HG02571 (cell line): Measurements from ENCODE around the gene CFAP99.
A peak's percentile ranks its signal among the peaks of the same experiment; 100 is the strongest.
"Not testable (repeated sequence)": the region's sequence is repeated elsewhere in the genome, so short reads cannot be mapped to it uniquely, and the experiment has no call there.

ENCODE experiments used
- ATAC-seq: cut with Tn5 transposase; IDR thresholded peaks from one replicate; pipeline ENCODE4 v1.9.1; 2021; ENCODE audit warnings: mild to moderate bottlenecking, moderate library complexity; ENCODE audit not compliant: unreplicated experiment

CFAP99 gene

DNA sequence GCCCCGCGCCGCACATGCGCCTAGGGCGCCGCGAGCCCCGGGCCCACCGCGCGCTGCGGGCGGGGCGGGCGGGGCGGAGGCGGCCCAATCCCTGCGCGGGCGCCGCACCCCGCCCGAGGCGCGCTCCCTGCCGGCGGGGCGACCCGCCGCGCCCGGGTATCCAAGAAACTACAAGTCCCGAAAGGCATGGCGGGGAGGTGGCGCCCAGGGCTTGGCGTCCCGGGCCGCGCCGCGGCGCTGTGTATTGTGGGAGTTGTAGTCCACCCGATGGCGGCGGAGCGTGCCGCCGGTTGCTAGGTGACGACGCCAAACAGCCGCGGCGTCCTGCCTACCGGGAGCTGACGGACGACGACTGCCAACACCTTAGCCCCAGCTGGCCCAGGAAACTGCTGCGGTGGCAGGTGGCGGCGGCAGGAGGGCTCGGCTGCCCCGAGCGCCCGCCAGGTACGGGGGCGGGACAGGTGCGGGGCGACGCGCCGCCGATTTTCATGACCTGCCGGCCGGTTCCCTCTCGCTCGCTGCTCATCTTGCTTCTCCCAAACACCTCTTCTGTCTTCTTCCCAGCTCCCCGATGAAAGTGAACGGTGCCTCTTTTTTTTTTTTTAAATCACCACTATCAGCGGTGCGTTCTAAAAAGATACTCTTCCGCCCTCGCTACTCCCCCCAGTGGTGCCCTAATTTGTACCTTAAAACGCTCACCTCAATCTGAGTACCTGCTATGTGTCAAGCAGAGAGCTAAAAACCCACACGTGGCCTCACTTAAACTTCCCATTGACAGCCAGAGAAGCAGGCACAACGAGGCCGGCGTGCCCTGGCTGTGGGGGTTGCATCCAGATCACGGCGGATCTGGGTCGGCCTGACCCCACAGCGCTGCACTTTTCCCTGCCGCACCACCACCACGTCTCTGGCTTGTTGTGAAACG lies at the start of gene CFAP99:
Gene CFAP99 (plus strand): TSS at position 306 of the 922 bp plus-strand sequence.
- ATAC-seq, result peak; percentile 89

DNA sequence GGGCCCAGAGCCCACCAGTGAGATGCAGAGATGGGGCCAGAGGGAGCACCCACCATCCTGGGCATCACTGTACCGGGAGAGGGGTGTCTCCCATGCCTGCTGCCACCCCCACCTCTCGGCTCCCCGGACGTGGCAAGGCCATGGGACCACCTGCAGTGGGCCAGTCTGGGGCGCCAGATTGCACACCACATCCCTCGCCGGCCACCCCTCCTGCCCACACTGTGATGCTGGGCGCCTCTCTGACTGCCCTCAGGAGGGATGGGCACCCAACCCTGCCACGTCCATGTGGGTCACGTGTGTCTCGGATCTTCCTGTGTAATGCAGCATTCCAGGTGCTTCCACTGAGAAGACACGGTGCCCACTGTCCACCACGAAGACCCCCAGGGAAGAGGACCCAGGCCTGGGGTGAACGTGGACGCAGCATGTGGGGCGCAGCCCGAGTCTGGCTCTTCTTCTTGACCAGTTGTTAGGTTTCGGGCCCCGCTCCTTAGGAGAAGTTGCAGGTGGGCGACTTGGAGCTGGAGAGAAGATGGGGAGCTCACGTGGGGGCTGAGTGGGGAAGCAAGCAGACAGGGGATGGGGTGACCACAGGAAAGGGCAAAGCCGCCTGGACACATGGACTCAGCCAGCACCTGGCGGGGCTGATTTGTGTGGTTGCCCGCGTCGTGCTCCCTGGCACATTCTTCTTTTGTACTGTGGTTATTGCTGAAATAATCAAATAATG lies 48.0 kb upstream of the CFAP99 start:
- ATAC-seq, result no peak

DNA sequence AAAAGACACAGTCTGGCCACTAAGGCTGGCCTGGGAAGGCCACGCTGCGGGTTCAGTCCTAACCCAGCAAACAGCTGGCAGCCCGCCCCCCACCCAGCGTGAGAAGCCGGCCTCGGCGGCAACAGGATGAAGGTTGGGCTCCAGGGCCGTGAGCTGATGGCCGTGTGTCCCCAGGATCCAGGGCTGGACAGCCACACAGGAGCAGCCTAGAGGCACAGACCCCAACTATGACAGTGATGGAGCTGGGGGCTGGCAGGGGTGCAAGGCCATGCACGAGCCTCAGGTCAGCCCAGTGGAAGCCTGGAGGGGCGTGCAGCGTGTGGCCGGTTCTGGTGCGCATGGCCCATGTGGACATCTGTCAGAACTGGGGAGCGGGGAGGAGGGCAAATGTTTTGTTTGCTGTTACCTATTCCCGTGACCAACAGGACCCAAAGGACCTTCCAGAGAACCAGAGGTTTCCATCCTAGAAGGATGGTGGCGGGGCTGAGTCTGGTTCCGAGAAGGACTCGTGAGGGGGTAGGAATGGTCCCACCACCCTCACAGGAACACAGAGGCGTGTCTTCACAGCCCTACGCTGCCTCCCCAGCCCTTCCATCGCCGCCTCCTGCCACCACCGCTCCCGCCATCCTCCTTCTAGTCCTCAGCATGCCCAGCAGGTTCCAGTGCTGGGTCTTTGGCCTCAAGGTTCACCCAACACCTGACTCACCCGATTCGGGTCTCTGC lies 46.8 kb upstream of the CFAP99 start:
- ATAC-seq, result no peak

DNA sequence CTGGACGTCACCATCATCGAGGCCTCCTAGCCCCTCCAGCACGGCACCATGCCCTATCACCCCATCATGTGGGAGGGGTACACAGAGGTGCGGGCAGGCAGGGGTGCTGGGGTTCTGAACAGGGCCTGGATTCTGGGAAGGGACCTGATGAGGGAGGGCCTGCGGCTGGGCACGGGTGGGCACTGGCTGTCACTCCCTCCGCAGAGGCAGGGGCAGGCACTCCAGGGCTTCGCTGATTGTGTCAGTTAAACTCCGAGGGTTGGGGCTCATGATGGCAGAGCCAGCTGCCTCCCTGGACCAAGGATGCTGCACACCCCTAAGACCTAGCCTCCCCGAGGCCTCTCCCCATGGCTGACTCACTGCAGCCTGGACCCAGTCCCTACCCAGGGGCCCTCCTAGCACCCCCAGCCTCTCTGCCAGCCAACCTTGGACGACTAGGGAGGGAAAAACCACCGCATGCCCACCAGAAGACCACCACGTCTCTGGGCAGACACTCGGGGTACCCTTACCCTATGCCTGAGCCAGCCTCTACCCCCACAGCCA lies 46.2 kb upstream of the CFAP99 start:
- no peak for ATAC-seq

DNA sequence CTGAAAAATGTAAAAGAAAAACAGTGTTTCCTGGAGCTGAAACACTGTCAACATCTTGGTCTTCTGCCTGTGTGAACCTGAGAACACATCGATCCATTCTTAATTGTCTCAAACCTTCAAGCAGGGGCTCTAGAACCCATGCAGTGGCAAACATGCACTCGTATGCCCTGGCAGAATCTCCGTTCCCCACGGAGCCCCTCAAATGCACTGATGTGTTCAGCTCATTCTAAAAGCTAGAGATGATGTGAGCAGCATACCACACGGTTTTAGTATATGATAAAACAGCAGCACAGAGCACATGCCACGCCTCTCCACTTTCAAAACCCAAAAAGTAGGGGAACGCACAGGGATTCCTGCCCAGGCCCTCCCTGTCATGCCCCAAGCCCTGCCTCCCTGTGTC lies 45.2 kb upstream of the CFAP99 start:
- no peak for ATAC-seq

DNA sequence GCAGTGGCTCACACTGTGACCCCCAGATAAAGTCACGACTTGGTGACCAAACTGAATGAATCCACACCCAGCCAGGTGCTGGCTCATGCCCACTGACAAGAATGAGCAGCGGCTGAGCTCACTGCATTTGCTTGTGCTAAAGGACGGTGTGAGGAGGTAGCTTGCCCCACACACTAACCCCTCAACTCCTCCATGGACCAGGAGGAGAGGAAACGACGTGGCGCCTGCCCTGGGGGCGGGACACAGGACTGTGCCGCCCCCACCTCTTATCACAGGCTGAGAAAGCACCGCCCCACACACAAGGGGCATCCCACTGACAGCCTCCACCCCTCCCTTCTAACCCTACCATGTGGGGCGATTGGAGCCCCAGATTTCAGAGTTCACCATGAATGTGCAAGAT lies 43.3 kb upstream of the CFAP99 start:
- no peak for ATAC-seq

DNA sequence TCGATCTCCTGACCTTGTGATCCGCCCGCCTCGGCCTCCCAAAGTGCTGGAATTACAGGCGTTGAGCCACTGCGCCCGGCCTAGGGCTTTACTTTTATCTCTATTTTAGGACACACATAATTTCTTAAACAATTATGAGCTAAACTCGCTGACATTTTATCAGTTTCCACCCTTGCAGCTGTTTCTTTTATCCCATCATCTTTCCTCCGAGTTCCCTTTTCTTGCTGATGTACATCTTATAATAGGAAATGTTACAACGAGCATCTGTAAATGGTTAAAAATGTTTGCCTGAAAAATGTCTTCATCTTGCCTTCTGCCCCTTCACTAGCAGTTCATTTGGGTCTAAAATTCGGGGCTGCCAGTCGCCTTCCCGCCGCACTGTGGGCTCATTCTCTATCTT lies 41.5 kb upstream of the CFAP99 start:
- ATAC-seq, result no peak

DNA sequence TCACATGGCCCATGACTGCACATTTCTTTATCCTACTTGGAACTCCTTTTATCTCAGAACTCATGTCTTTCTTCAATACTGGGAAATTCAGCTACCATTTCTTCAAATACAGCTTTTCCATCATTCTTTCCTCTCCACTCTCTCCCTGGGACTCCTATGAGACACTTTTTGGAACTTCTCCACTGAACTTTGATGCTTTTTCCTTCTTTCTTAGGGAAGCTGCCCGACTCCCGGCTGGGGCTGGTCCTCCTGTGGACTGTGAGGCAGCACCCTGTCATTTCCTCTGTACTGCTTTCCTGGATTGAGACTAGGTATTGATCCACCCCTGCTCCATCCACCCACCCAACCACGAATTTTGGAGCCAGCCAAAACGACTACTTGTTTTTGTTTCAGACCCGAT lies 40.4 kb upstream of the CFAP99 start:
- ATAC-seq, result no peak

DNA sequence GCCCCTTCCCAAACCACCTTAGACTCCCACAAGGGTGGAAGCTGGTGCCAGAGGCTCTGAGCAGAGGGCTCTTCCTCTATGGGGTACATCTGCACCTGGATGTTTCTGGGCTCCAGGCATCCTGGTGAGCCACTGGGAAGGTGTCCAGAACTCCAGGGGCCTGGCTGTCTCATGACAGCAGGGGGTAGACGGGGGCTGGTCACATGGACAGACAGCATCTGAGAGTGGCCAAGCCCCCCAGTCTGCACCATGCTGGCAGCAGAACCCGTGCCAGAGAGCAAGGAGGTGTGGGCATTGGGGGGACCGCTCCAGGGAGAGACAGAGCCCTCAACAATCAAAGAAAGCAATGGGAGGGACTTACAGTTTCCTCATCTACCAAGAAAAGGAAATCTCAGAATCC lies 39.9 kb upstream of the CFAP99 start:
- ATAC-seq, result no peak

DNA sequence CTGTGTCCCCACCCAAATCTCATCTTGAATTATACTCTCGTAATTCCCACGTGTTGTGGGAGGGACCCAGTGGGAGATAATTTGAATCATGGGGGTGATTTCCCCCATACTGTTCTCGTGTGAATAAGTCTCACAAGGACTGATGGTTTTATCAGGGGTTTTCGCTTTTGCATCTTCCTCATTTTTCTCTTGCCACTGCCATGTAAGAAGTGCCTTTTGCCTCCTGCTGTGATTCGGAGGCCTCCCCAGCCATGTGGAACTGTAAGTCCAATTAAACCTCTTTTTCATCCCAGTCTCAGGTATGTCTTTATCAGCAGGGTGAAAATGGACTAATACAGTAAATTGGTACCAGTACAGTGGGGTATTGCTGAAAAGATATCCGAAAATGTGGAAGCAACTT lies 38.2 kb upstream of the CFAP99 start:
- not testable (repeated sequence) for ATAC-seq

DNA sequence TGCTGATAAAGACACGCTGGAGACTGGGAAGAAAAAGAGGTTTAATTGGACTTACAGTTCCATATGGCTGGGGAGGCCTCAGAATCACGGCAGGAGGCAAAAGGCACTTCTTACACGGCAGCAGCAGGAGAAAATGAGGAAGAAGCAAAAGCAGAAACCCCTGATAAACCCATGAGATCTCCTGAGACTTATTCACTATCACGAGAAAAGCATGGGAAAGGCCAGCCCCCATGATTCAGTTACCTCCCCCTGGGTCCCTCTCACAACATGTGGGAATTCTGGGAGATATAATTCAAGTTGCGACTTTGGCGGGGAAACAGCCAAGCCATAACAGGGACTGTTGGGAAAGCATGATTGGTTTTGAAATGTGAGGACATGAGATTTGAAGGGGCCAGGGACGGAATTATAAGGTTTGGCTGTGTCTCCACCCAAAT lies 36.0 kb upstream of the CFAP99 start:
- ATAC-seq, result not testable (repeated sequence)

DNA sequence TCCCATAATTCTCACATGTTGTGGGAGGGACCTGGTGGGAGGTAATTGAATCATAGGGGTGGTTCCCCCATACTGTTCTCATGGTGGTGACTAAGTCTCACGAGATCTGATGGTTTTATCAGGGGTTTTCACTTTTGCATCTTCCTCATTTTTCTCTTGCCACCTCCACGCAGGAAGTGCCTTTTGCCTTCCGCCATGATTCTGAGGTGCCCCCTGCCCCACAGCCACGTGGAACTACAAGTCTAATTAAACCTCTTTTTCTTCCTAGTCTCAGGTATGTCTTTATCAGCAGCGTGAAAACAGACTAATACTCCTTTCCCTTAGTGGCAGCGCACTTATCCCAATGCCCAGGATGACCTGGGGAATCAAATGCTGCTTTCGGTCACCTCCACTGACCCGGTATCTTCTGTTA lies 35.5 kb upstream of the CFAP99 start:
- ATAC-seq, result not testable (repeated sequence)

DNA sequence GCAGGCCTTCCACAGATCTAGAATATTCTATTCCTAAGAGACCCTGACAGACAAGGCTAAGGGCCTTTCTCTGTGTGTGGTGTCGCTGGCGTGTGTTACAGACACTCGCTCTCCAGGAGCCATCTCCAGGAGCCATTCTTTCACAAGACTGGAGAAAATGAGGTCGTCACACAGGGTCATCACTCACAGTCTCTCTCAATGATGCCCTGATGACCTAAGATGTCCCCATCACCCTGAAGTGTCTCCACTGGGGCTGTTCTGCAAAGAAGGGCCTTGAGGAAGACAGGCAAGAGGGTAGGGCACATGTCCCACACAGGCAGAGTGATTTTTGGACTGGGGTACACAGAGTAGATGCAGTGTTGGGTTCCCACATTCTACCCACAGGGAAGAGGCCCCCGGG lies 35.0 kb upstream of the CFAP99 start:
- ATAC-seq, result no peak

DNA sequence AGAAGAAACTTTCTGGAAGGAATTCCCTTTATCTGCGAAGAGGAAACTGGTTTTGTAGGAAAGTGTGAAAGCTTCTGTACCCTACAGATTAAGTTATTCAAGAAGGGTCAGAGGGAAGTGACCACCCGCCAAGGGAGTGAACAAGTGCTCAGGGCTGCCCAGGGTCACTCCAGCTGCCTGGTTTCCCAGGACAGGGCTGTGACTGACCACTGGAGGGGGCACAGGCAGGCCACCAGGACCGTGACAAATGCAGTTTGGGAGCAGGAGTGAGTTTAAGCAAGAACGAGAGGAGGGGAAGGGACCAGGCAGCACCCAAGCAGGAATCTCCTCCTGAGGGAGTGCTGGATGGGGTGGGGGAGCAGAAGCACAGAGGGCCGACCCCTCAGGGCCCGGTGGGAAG lies 34.5 kb upstream of the CFAP99 start:
- no peak for ATAC-seq

DNA sequence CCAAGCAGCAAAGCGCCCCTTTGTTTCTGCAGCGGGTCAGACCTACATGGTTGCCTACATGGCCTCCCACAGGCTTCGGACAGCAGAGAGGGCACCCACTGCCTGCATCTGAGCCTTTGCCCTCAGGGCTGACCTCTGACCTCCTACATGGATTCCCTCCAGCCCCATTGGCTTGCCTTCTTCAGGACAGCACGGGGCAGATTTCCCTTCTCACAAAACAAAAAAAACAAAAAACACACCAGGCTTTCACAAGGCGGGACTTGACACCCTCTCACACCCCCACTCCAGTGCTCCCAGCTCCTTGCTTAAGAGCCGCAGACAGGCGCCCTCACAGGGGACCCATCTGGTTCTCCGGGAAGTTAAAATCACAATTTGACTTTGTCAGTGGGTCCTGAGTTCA lies 33.2 kb upstream of the CFAP99 start:
- no peak for ATAC-seq

DNA sequence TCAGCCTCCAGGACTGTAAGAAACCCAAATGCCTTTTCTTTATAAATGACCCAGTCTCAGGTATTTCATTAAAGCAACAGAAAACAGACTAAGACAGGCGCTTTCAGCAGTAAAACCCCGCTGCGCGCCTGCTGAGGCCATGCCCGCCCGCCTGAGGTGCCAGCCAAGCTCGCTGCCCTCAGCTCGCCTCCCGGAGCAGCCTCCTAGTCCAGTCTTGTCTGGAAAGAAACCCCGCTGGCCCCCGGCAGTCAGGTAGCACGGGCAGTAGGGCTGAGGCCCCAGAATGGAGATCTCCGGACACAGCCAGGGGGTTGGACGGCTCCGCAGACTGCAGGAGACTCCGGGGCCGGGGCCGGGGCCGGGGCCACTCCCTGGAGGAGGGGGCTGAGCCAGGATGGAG lies 32.0 kb upstream of the CFAP99 start:
- no peak for ATAC-seq

DNA sequence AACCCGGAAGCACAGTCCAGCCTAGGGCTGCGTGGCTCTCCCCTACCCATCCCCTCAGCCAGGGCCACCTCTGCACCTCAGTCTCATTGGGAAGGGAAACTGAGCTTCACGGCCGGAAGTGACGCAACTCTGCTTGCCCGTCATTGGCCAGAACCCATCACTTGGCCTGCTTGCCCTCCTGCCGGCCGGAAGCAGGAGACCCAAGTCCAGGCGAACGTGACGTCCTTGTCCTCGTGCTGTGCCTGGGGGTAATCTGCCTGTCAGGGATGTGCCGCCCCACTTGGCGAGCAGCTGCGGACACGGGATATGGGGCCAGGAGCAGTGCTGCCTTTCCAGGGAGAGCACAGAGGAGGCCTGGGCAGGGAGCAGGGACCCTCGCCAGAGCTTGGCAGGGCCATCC lies 31.5 kb upstream of the CFAP99 start:
- ATAC-seq, result no peak

DNA sequence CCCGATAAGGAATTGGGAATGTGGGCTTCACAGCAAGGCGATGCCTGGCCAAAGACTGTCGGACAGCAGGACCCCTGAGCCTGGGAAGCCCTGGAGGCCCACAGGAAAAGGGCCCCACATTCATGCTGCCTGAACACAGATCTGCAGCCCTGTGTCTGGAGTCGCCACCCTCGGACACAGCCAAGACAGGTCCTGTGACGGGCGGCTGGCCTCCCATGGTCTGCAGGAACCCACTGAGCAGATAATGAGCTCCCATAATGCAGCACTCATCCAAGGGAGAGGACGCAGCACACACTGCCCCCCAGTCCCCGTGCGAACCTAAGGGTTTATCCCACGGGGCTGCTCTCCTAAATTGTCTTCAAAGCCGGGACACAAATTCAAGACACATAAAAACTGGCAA lies 30.9 kb upstream of the CFAP99 start:
- no peak for ATAC-seq

DNA sequence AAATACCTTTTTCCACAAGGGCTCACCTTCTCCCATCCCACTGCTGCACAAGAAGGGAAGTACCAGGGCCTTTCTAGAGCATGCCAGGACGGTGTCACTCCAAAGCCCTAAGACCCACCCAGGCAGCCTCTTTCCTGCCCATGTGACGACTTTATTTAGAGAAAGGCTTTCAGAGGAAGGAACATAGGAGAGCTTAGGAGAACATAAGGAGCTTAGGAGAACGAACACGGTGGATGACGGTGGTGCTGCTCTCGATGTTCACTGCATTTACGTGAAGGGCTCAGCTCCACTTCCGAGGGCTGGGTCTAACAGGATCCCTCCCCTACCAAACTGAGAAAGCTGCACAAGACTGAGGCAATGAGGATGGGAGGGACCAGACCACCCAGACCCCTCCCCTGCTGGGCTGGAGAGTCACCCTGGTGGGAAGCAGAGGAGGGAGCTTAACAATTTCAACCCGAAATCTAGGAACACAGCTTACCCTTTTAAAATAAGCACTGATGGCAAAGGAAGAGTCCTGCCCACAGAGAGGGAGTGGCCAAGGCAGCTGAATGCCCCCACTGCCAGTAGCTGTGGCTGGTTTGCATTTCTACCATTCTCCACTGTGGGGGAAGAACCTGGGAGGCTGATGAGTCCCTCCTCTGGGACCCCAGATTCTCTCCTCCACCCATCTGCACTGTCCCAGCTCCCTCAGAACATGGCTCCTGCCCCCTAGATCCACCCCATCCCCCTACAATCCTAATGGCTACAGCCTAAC lies 30.1 kb upstream of the CFAP99 start:
- no peak for ATAC-seq

DNA sequence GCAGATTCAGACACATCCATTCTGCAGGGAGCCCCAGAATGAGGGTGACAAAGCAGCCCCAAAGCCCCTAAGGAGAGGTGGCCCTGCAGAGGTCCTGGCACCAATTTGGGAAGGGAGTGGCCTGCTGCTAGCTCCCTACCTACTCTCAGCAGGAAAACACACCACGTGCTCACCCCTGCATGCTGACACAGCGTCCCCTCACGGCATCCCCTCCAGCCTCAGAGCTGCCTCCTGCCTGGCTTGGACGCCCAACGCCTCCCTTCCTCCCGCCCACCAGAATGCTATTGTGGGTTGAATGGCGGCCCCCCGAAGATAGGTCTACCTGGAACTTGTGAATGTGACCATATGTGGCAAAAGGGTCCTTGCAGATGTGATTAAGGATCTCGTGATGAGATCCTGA lies 29.1 kb upstream of the CFAP99 start:
- no peak for ATAC-seq

DNA sequence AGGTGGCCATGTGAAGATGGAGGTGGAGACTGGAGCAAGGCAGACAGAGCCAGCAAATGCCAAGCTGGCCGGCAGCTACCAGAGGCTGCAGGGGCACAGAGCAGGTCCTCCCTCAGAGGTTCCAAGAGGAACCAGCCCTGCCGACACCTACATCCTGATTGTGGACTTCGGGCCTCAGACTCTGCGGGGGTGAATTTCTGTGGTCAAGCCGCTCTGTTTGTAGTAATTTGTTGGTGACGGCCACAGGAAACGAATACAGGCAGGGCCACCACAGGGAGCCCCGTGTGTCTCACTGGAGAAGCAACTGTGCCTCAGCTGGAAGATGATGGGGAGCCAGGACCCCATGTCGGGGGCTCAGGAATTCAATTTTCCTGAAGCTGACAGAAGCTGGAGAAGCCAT lies 28.6 kb upstream of the CFAP99 start:
- no peak for ATAC-seq
